OCI-LY3 (cell line): ENCODE data around the gene ARID4A.

ENCODE experiments used
- CTCF ChIP-seq: fragments of 200-600, 300-600 bp; sonication (generic); IDR thresholded peaks from 2 replicates; pipeline ENCODE4 v1.5.1; 2014; ENCODE audit warnings: antibody characterized with exemption, low read length, low read depth
- EZH2phosphoT487 ChIP-seq: fragments of 200-600 bp; shearing (Covaris generic); IDR thresholded peaks from 2 replicates; pipeline ENCODE4 v1.6.1; 2018; ENCODE audit warnings: antibody characterized with exemption, mixed run types, low read depth

- TF ChIP-seq CTCF, result no peak
- TF ChIP-seq EZH2phosphoT487, result no peak
Observed at GRCh38 chr14:58287607-58288042, 10.7 kb upstream of the ARID4A start.
